ENCODE data around the gene RASEF. TPM values are rescaled to one million over a fixed set of nuclear protein-coding genes. Genes with fewer than 3 reads are reported as not detected.

Gene RASEF
- polyA plus RNA-seq, 2 donors, result 3.8 to 4.3 TPM

- WGBS, 2 donors, result 83% methylated on average over 2 of the region's 2 CpGs
- no peaks in the 10 kb centered on the region for H3K9me3 ChIP-seq (ENCODE audit: control insufficient read depth in 2 of 2, insufficient read depth in 1 of 2, low read depth in 1 of 2, low read length in 1 of 2)
- H3K27ac ChIP-seq (ENCODE audit: low read depth in 2 of 2, low read length in 1 of 2), result no peak overlapping the region
- H3K4me1 ChIP-seq (ENCODE audit: control insufficient read depth in 2 of 2, insufficient read depth in 2 of 2, low read length in 1 of 2), result no peaks in the 10 kb centered on the region
- no peaks in the 10 kb centered on the region for H3K27me3 ChIP-seq (ENCODE audit: control insufficient read depth in 1 of 2, insufficient read depth in 2 of 2, low read length in 2 of 2)
- H3K36me3 ChIP-seq (ENCODE audit: control insufficient read depth in 2 of 2, insufficient read depth in 2 of 2, low read length in 1 of 2), result no peaks in the 10 kb centered on the region
- no peak overlapping the region for H3K4me3 ChIP-seq (ENCODE audit: low read depth in 1 of 2, low read length in 2 of 2)
These were observed 42.1 kb downstream of the RASEF start for GRCh38 chr9:83020864-83021263.

- Histone ChIP-seq H3K4me1 (ENCODE audit: control insufficient read depth in 2 of 2, insufficient read depth in 2 of 2, low read length in 1 of 2) (no peaks in the 10 kb centered on the region), H3K36me3 (ENCODE audit: control insufficient read depth in 2 of 2, insufficient read depth in 2 of 2, low read length in 1 of 2) (no peaks in the 10 kb centered on the region), H3K27me3 (ENCODE audit: control insufficient read depth in 1 of 2, insufficient read depth in 2 of 2, low read length in 2 of 2) (no peaks in the 10 kb centered on the region), H3K27ac (ENCODE audit: low read depth in 2 of 2, low read length in 1 of 2) (no peak overlapping the region), H3K4me3 (ENCODE audit: low read depth in 1 of 2, low read length in 2 of 2) (no peak overlapping the region), H3K9me3 (ENCODE audit: control insufficient read depth in 2 of 2, insufficient read depth in 1 of 2, low read depth in 1 of 2, low read length in 1 of 2) (no peaks in the 10 kb centered on the region)
- 89 to 94% methylated on average over 7 of the region's 7 CpGs for WGBS, 2 donors
These were observed 42.6 kb downstream of the RASEF start for GRCh38 chr9:83020327-83020726.

- Histone ChIP-seq H3K27me3 (ENCODE audit: control insufficient read depth in 1 of 2, insufficient read depth in 2 of 2, low read length in 2 of 2) (no peaks in the 10 kb centered on the region), H3K4me1 (ENCODE audit: control insufficient read depth in 2 of 2, insufficient read depth in 2 of 2, low read length in 1 of 2) (no peaks in the 10 kb centered on the region), H3K9me3 (ENCODE audit: control insufficient read depth in 2 of 2, insufficient read depth in 1 of 2, low read depth in 1 of 2, low read length in 1 of 2) (no peaks in the 10 kb centered on the region), H3K4me3 (ENCODE audit: low read depth in 1 of 2, low read length in 2 of 2) (no peak overlapping the region), H3K36me3 (ENCODE audit: control insufficient read depth in 2 of 2, insufficient read depth in 2 of 2, low read length in 1 of 2) (no peaks in the 10 kb centered on the region), H3K27ac (ENCODE audit: low read depth in 2 of 2, low read length in 1 of 2) (no peak overlapping the region)
- WGBS, 2 donors, result 88 to 89% methylated on average over 2 of the region's 2 CpGs
These were observed 43.7 kb downstream of the RASEF start for GRCh38 chr9:83019246-83019645.

GRCh38 chr9:83015897-83016296 lies 47.0 kb downstream of the RASEF start:
- 78 to 89% methylated on average over 2 of the region's 2 CpGs for WGBS, 2 donors
- no peaks in the 10 kb centered on the region for H3K4me1 ChIP-seq (ENCODE audit: control insufficient read depth in 2 of 2, insufficient read depth in 2 of 2, low read length in 1 of 2)
- H3K9me3 ChIP-seq (ENCODE audit: control insufficient read depth in 2 of 2, insufficient read depth in 1 of 2, low read depth in 1 of 2, low read length in 1 of 2), result no peaks in the 10 kb centered on the region
- H3K27me3 ChIP-seq (ENCODE audit: control insufficient read depth in 1 of 2, insufficient read depth in 2 of 2, low read length in 2 of 2), result no peaks in the 10 kb centered on the region
- no peak overlapping the region for H3K4me3 ChIP-seq (ENCODE audit: low read depth in 1 of 2, low read length in 2 of 2)
- H3K36me3 ChIP-seq (ENCODE audit: control insufficient read depth in 2 of 2, insufficient read depth in 2 of 2, low read length in 1 of 2), result no peaks in the 10 kb centered on the region
- no peak overlapping the region for H3K27ac ChIP-seq (ENCODE audit: low read depth in 2 of 2, low read length in 1 of 2)

GRCh38 chr9:83013867-83014605 lies 48.9 kb downstream of the RASEF start:
- H3K27ac ChIP-seq (ENCODE audit: low read depth in 2 of 2, low read length in 1 of 2), result no peak overlapping the region
- no peaks in the 10 kb centered on the region for H3K4me1 ChIP-seq (ENCODE audit: control insufficient read depth in 2 of 2, insufficient read depth in 2 of 2, low read length in 1 of 2)
- no peaks in the 10 kb centered on the region for H3K9me3 ChIP-seq (ENCODE audit: control insufficient read depth in 2 of 2, insufficient read depth in 1 of 2, low read depth in 1 of 2, low read length in 1 of 2)
- no peaks in the 10 kb centered on the region for H3K36me3 ChIP-seq (ENCODE audit: control insufficient read depth in 2 of 2, insufficient read depth in 2 of 2, low read length in 1 of 2)
- WGBS, 2 donors, result 73 to 81% methylated on average over 3 of the region's 3 CpGs
- no peaks in the 10 kb centered on the region for H3K27me3 ChIP-seq (ENCODE audit: control insufficient read depth in 1 of 2, insufficient read depth in 2 of 2, low read length in 2 of 2)
- H3K4me3 ChIP-seq (ENCODE audit: low read depth in 1 of 2, low read length in 2 of 2), result no peak overlapping the region

- Histone ChIP-seq H3K27me3 (ENCODE audit: control insufficient read depth in 1 of 2, insufficient read depth in 2 of 2, low read length in 2 of 2) (no peaks in the 10 kb centered on the region), H3K9me3 (ENCODE audit: control insufficient read depth in 2 of 2, insufficient read depth in 1 of 2, low read depth in 1 of 2, low read length in 1 of 2) (no peaks in the 10 kb centered on the region), H3K27ac (ENCODE audit: low read depth in 2 of 2, low read length in 1 of 2) (no peak overlapping the region), H3K36me3 (ENCODE audit: control insufficient read depth in 2 of 2, insufficient read depth in 2 of 2, low read length in 1 of 2) (no peaks in the 10 kb centered on the region), H3K4me1 (ENCODE audit: control insufficient read depth in 2 of 2, insufficient read depth in 2 of 2, low read length in 1 of 2) (no peaks in the 10 kb centered on the region), H3K4me3 (ENCODE audit: low read depth in 1 of 2, low read length in 2 of 2) (no peak overlapping the region)
- 42 to 45% methylated on average over 7 of the region's 7 CpGs for WGBS, 2 donors
These were observed 49.8 kb downstream of the RASEF start for GRCh38 chr9:83012922-83013838.

- Histone ChIP-seq H3K4me1 (ENCODE audit: control insufficient read depth in 2 of 2, insufficient read depth in 2 of 2, low read length in 1 of 2) (no peaks in the 10 kb centered on the region), H3K36me3 (ENCODE audit: control insufficient read depth in 2 of 2, insufficient read depth in 2 of 2, low read length in 1 of 2) (no peaks in the 10 kb centered on the region), H3K4me3 (ENCODE audit: low read depth in 1 of 2, low read length in 2 of 2) (no peak overlapping the region), H3K27ac (ENCODE audit: low read depth in 2 of 2, low read length in 1 of 2) (no peak overlapping the region), H3K9me3 (ENCODE audit: control insufficient read depth in 2 of 2, insufficient read depth in 1 of 2, low read depth in 1 of 2, low read length in 1 of 2) (no peaks in the 10 kb centered on the region), H3K27me3 (ENCODE audit: control insufficient read depth in 1 of 2, insufficient read depth in 2 of 2, low read length in 2 of 2) (no peaks in the 10 kb centered on the region)
- WGBS, 2 donors, result 26 to 37% methylated on average over 4 of the region's 4 CpGs
These were observed 50.6 kb downstream of the RASEF start for GRCh38 chr9:83012168-83012921.

- no peaks in the 10 kb centered on the region for H3K36me3 ChIP-seq (ENCODE audit: control insufficient read depth in 2 of 2, insufficient read depth in 2 of 2, low read length in 1 of 2)
- H3K4me3 ChIP-seq (ENCODE audit: low read depth in 1 of 2, low read length in 2 of 2), result no peak overlapping the region
- no peak overlapping the region for H3K27ac ChIP-seq (ENCODE audit: low read depth in 2 of 2, low read length in 1 of 2)
- no peaks in the 10 kb centered on the region for H3K4me1 ChIP-seq (ENCODE audit: control insufficient read depth in 2 of 2, insufficient read depth in 2 of 2, low read length in 1 of 2)
- no peaks in the 10 kb centered on the region for H3K27me3 ChIP-seq (ENCODE audit: control insufficient read depth in 1 of 2, insufficient read depth in 2 of 2, low read length in 2 of 2)
- no peaks in the 10 kb centered on the region for H3K9me3 ChIP-seq (ENCODE audit: control insufficient read depth in 2 of 2, insufficient read depth in 1 of 2, low read depth in 1 of 2, low read length in 1 of 2)
These were observed 51.3 kb downstream of the RASEF start for GRCh38 chr9:83011611-83012010.

GRCh38 chr9:83007521-83008300 lies 55.2 kb downstream of the RASEF start:
- H3K9me3 ChIP-seq (ENCODE audit: control insufficient read depth in 2 of 2, insufficient read depth in 1 of 2, low read depth in 1 of 2, low read length in 1 of 2), result no peaks in the 10 kb centered on the region
- WGBS, 2 donors, result 88 to 92% methylated on average over 9 of the region's 9 CpGs
- H3K27ac ChIP-seq (ENCODE audit: low read depth in 2 of 2, low read length in 1 of 2), result no peak overlapping the region
- H3K4me1 ChIP-seq (ENCODE audit: control insufficient read depth in 2 of 2, insufficient read depth in 2 of 2, low read length in 1 of 2), result no peaks in the 10 kb centered on the region
- H3K36me3 ChIP-seq (ENCODE audit: control insufficient read depth in 2 of 2, insufficient read depth in 2 of 2, low read length in 1 of 2), result no peaks in the 10 kb centered on the region
- H3K4me3 ChIP-seq (ENCODE audit: low read depth in 1 of 2, low read length in 2 of 2), result no peak overlapping the region
- no peaks in the 10 kb centered on the region for H3K27me3 ChIP-seq (ENCODE audit: control insufficient read depth in 1 of 2, insufficient read depth in 2 of 2, low read length in 2 of 2)

All from esophagus (tissue), 2 donors.